HepG2 (cell line): ENCODE data around the gene PTEN. TPM values are rescaled to one million over a fixed set of nuclear protein-coding genes. Genes with fewer than 3 reads are reported as not detected.

Experiments
- ATAC-seq: fragments of 200-7000 bp; cut with Tn5 transposase; 3 replicates; pipeline ENCODE4 v1.9.1; 2020; ENCODE audit warnings: mild to moderate bottlenecking, moderate library complexity
- BruUV-seq: library from RNA; stranded (reverse); fragments of 400-500 nt; replicated peaks from 2 replicates; lab custom pipeline; 2021; lab: Mats Ljungman, UMichigan
- CTCF ChIA-PET: fragments of 300-600 bp; formaldehyde crosslinking; extraction: SDS; loops from one replicate; lab custom pipeline; 2021; ENCODE audit warnings: low total read pairs, inconsistent platforms, low intra/inter-chr PET ratio; lab: Yijun Ruan, JAX
- POLR2A ChIA-PET: fragments of 350-600 bp; sonication (Branson Sonifier 250); formaldehyde crosslinking; loops from one replicate; lab custom pipeline; 2020; ENCODE audit warnings: antibody characterized with exemption, inconsistent platforms; lab: Yijun Ruan, JAX
- DNase-seq: peaks from one replicate; pipeline ENCODE4 v3.0.0-alpha.2; 2015; ENCODE audit warnings: low spot score
- FAIRE-seq: peaks from 3 replicates; lab custom pipeline; 2011; peaks lifted over from hg19 to GRCh38; lab: Jason Lieb, UNC
- H2AFZ ChIP-seq: one replicate; pipeline ENCODE4 v1.6.1; 2011; ENCODE audit warnings: low read length, inconsistent platforms
- H3K27ac ChIP-seq: fragments of 300-600 bp; 3 replicates; pipeline ENCODE4 v1.8.0; 2011; ENCODE audit warnings: mixed run types, mild to moderate bottlenecking, mixed read lengths, low read length, inconsistent platforms; ENCODE audit not compliant: insufficient read depth; ENCODE audit errors: extremely low read length
- H3K27me3 ChIP-seq, 2 experiments: fragments of 200-600 bp in 1 of 2; 2 replicates in 1 of 2; 3 replicates in 1 of 2; pipeline versions ENCODE4 v1.6.0 to v1.8.0; 2011; ENCODE audit warnings: low read length in 2 of 2, mild to moderate bottlenecking in 2 of 2, moderate library complexity in 2 of 2, inconsistent platforms in 1 of 2; ENCODE audit not compliant: insufficient read depth in 2 of 2, control insufficient read depth in 1 of 2
- H3K36me3 ChIP-seq, 2 experiments: fragments of 200-600 bp in 1 of 2; replicated peaks in 1 of 2; 2 replicates in 1 of 2; 3 replicates in 1 of 2; pipeline versions ENCODE4 v1.5.1 to v1.8.0; 2011; ENCODE audit warnings: low read length in 2 of 2, inconsistent platforms in 1 of 2; ENCODE audit not compliant: insufficient read depth in 2 of 2, control insufficient read depth in 1 of 2
- H3K4me1 ChIP-seq: 2 replicates; pipeline ENCODE4 v1.5.1; 2012; ENCODE audit warnings: low read length, inconsistent platforms; ENCODE audit not compliant: insufficient read depth
- H3K4me2 ChIP-seq: 2 replicates; pipeline ENCODE4 v1.6.0; 2011; ENCODE audit warnings: low read depth, low read length, inconsistent platforms
- H3K4me3 ChIP-seq, 3 experiments: fragments of 200-600 bp in 1 of 3; sonication (generic), shearing (Covaris generic) in 1 of 3; replicated peaks in 1 of 3; 2 replicates each; pipeline ENCODE4 v1.5.1; 2011 to 2016; ENCODE audit warnings: low read length in 3 of 3, inconsistent platforms in 2 of 3, low read depth in 2 of 3, mild to moderate bottlenecking in 2 of 3, control low read depth in 1 of 3, mixed read lengths in 1 of 3; ENCODE audit not compliant: insufficient read depth in 1 of 3
- H3K79me2 ChIP-seq: one replicate; pipeline ENCODE4 v1.6.1; 2011; ENCODE audit warnings: low read length, inconsistent platforms; ENCODE audit not compliant: insufficient read depth
- H3K9ac ChIP-seq: 2 replicates; pipeline ENCODE4 v1.6.0; 2011; ENCODE audit warnings: mild to moderate bottlenecking, low read depth, low read length, inconsistent platforms; ENCODE audit not compliant: insufficient read depth
- H3K9me3 ChIP-seq: 2 replicates; pipeline ENCODE4 v1.5.1; 2012; ENCODE audit warnings: mild to moderate bottlenecking, low read length
- H4K20me1 ChIP-seq: 2 replicates; pipeline ENCODE4 v1.6.0; 2011; ENCODE audit warnings: inconsistent platforms, mild to moderate bottlenecking, low read length, moderate library complexity; ENCODE audit not compliant: insufficient read depth
- ATF2 ChIP-seq: sonication (generic); formaldehyde crosslinking; IDR thresholded peaks from 2 replicates; pipeline ENCODE4 v1.4.0; 2020; ENCODE audit warnings: missing genetic modification reagents
- ATF4 ChIP-seq, 2 experiments: fragments of 450-650 bp in 1 of 2; sonication (generic) in 1 of 2; formaldehyde crosslinking; IDR thresholded peaks; 2 replicates each; pipeline versions ENCODE4 v1.5.0 to v1.8.0; 2020 to 2022; ENCODE audit warnings: mild to moderate bottlenecking in 1 of 2, missing genetic modification reagents in 1 of 2
- DNMT3B ChIP-seq: conservative IDR thresholded peaks from 2 replicates; pipeline ENCODE4 v1.6.1; 2016; ENCODE audit warnings: missing biosample characterization, control low read depth
- ETS1 ChIP-seq: sonication (generic); formaldehyde crosslinking; IDR thresholded peaks from 2 replicates; pipeline ENCODE4 v1.4.0; 2020; ENCODE audit warnings: missing genetic modification reagents
- HOXA7 ChIP-seq: sonication (generic); formaldehyde crosslinking; IDR thresholded peaks from 2 replicates; pipeline ENCODE4 v1.8.1; 2022; ENCODE audit warnings: mild to moderate bottlenecking, missing genetic modification reagents, moderate library complexity
- KDM2A ChIP-seq: sonication (generic); formaldehyde crosslinking; IDR thresholded peaks from 2 replicates; pipeline ENCODE4 v1.4.0; 2020; ENCODE audit warnings: low read depth, missing genetic modification reagents, borderline replicate concordance
- ZKSCAN1 ChIP-seq: fragments of 150-350 bp; IDR thresholded peaks from 2 replicates; pipeline ENCODE4 v1.6.1; 2014; ENCODE audit warnings: low read length
- ZNF510 ChIP-seq: sonication (generic); formaldehyde crosslinking; IDR thresholded peaks from 2 replicates; pipeline ENCODE4 v1.4.0; 2020; ENCODE audit warnings: low read depth, mild to moderate bottlenecking, missing genetic modification reagents
- WGBS: methylation state at CpG from one replicate; pipeline ENCODE4 v1.1.6; 2017; ENCODE audit warnings: low lambda C conversion rate; 5-methylcytosine and 5-hydroxymethylcytosine counted together
- in situ Hi-C: cut with HindIII; loops from 2 replicates; pipeline ENCODE4 v1.10.0; 2017; ENCODE audit warnings: low pct_unique_long_range_greater_than_20kb; ENCODE audit not compliant: extremely low pct_ligation_motif_present
- intact Hi-C: fragments of 100-400 bp; cut with micrococcal nuclease; formaldehyde crosslinking; loops from one replicate; pipeline ENCODE4 v1.10.0; 2022; ENCODE audit not compliant: unreplicated experiment
- polyA plus RNA-seq, 8 experiments: library from polyadenylated mRNA; depleted of rRNA in 3 of 8; stranded (reverse) in 7 of 8; unstranded in 1 of 8; fragments of >200 nt; fragmentation: Illumina TruSeq in 4 of 8; extraction: Trizol in 4 of 8; gene quantifications; 2 replicates each; pipeline versions ENCODE4 v1.2.1 to v1.2.3, GENCODE V29; 2011 to 2016; ENCODE audit warnings: low read depth in 4 of 8, missing spikeins in 1 of 8, mixed read lengths in 1 of 8; ENCODE audit not compliant: insufficient read depth in 1 of 8
- total RNA-seq, 5 experiments: library from RNA; depleted of rRNA; stranded (reverse); fragments of >200 nt; fragmentation: Illumina TruSeq; extraction: Trizol; gene quantifications; 2 replicates each; pipeline ENCODE4 v1.2.3, GENCODE V29; 2016; ENCODE audit warnings: low read depth in 1 of 5
- TF ChIP-seq, protein P1 (sequence below): sonication (generic); formaldehyde crosslinking; conservative IDR thresholded peaks from 2 replicates; pipeline ENCODE4 v1.4.0; 2020; ENCODE audit warnings: missing genetic modification reagents
- TF ChIP-seq, protein P2 (sequence below): sonication (generic); formaldehyde crosslinking; IDR thresholded peaks from 2 replicates; pipeline ENCODE4 v1.8.0; 2022; ENCODE audit warnings: mild to moderate bottlenecking, missing genetic modification reagents
- TF ChIP-seq, protein P3 (sequence below): sonication (generic); formaldehyde crosslinking; IDR thresholded peaks from 2 replicates; pipeline ENCODE4 v1.8.1; 2023; ENCODE audit warnings: mild to moderate bottlenecking, missing genetic modification reagents, borderline replicate concordance
- TF ChIP-seq, protein P4 (sequence below), 2 experiments: sonication (generic) in 1 of 2; formaldehyde crosslinking in 1 of 2; IDR thresholded peaks; 2 replicates each; pipeline versions ENCODE4 v1.4.0 to v1.6.1; 2016 to 2020; ENCODE audit warnings: borderline replicate concordance in 1 of 2, low read depth in 1 of 2, mild to moderate bottlenecking in 1 of 2, missing genetic modification reagents in 1 of 2

The PTEN gene
- total and polyA plus RNA-seq, 2 of the 13 experiments (the other 11 are each of a cell fraction or from before 2014, with no cell fraction given): 30.3 to 61.3 TPM

- TF ChIP-seq, protein P1, sequence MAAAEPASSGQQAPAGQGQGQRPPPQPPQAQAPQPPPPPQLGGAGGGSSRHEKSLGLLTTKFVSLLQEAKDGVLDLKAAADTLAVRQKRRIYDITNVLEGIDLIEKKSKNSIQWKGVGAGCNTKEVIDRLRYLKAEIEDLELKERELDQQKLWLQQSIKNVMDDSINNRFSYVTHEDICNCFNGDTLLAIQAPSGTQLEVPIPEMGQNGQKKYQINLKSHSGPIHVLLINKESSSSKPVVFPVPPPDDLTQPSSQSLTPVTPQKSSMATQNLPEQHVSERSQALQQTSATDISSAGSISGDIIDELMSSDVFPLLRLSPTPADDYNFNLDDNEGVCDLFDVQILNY (CRISPR knock-in tag): no peak
- TF ChIP-seq ZKSCAN1 (no peak), ETS1 (CRISPR knock-in tag) (no peak), ATF2 (CRISPR knock-in tag) (no peak)
- TF ChIP-seq, protein P2, sequence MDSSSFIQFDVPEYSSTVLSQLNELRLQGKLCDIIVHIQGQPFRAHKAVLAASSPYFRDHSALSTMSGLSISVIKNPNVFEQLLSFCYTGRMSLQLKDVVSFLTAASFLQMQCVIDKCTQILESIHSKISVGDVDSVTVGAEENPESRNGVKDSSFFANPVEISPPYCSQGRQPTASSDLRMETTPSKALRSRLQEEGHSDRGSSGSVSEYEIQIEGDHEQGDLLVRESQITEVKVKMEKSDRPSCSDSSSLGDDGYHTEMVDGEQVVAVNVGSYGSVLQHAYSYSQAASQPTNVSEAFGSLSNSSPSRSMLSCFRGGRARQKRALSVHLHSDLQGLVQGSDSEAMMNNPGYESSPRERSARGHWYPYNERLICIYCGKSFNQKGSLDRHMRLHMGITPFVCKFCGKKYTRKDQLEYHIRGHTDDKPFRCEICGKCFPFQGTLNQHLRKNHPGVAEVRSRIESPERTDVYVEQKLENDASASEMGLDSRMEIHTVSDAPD (CRISPR knock-in tag): no peak
- TF ChIP-seq, all 625 proteins: peak for 0
Measured at GRCh38 chr10:88004451-88004850, 141.0 kb downstream of the PTEN start (continued).

- CTCF ChIA-PET: no interaction called here
- WGBS: 39% methylated on average over 6 of the region's 6 CpGs
- no peak for TF ChIP-seq KDM2A (CRISPR knock-in tag)
- no peak for TF ChIP-seq ATF4 (CRISPR knock-in tag; IDR thresholded peaks at IDR 0.05)
- TF ChIP-seq, protein P3, sequence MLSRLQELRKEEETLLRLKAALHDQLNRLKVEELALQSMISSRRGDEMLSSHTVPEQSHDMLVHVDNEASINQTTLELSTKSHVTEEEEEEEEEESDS (CRISPR knock-in tag): no peak
- TF ChIP-seq, protein P4, sequence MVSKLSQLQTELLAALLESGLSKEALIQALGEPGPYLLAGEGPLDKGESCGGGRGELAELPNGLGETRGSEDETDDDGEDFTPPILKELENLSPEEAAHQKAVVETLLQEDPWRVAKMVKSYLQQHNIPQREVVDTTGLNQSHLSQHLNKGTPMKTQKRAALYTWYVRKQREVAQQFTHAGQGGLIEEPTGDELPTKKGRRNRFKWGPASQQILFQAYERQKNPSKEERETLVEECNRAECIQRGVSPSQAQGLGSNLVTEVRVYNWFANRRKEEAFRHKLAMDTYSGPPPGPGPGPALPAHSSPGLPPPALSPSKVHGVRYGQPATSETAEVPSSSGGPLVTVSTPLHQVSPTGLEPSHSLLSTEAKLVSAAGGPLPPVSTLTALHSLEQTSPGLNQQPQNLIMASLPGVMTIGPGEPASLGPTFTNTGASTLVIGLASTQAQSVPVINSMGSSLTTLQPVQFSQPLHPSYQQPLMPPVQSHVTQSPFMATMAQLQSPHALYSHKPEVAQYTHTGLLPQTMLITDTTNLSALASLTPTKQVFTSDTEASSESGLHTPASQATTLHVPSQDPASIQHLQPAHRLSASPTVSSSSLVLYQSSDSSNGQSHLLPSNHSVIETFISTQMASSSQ (IDR thresholded peaks at IDR 0.05; ENCODE audit: low read depth): no peak
- TF ChIP-seq, protein P4 (CRISPR knock-in tag; IDR thresholded peaks at IDR 0.05; ENCODE audit: borderline replicate concordance): no peak
- no peak for TF ChIP-seq ZNF510 (CRISPR knock-in tag)
- no peak for TF ChIP-seq HOXA7 (CRISPR knock-in tag)
- TF ChIP-seq DNMT3B (CRISPR knock-in tag): no peak
Measured at GRCh38 chr10:88006261-88006660, 142.8 kb downstream of the PTEN start.

More at GRCh38 chr10:88006261-88006660, 142.8 kb downstream of the PTEN start:
- POLR2A ChIA-PET: no interaction called here
- intact Hi-C loops: no loop called here
- Histone ChIP-seq H3K4me2 (no peak overlapping the region), H4K20me1 (no peaks in the 10 kb centered on the region), H3K9ac (no peak overlapping the region), H3K27ac (no peak overlapping the region), H3K4me1 (peaks cover 6% of the 10 kb centered on the region; the same call in 1 of the 2 replicates), H3K36me3 (no peaks in the 10 kb centered on the region), H3K4me3 (no peak overlapping the region), H3K9me3 (no peaks in the 10 kb centered on the region), H3K79me2 (no peaks in the 10 kb centered on the region), H2AFZ (no peak overlapping the region), H3K27me3 (no peaks in the 10 kb centered on the region)
- in situ Hi-C loops: no loop called here
- FAIRE-seq (no peak), DNase-seq (no peak), ATAC-seq (no peak)
- BruUV-seq: no TSS peak
